TTC549 (cell line): ENCODE data around the gene GDPD2.
"Not testable (repeated sequence)": the region's sequence is repeated elsewhere in the genome, so short reads cannot be mapped to it uniquely, and the experiment has no call there.

Source experiments
- FAIRE-seq: peaks from 2 replicates; lab custom pipeline; 2012; peaks lifted over from hg19 to GRCh38; lab: Jason Lieb, UNC

Gene GDPD2, protein sequence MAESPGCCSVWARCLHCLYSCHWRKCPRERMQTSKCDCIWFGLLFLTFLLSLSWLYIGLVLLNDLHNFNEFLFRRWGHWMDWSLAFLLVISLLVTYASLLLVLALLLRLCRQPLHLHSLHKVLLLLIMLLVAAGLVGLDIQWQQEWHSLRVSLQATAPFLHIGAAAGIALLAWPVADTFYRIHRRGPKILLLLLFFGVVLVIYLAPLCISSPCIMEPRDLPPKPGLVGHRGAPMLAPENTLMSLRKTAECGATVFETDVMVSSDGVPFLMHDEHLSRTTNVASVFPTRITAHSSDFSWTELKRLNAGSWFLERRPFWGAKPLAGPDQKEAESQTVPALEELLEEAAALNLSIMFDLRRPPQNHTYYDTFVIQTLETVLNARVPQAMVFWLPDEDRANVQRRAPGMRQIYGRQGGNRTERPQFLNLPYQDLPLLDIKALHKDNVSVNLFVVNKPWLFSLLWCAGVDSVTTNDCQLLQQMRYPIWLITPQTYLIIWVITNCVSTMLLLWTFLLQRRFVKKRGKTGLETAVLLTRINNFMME

DNA sequence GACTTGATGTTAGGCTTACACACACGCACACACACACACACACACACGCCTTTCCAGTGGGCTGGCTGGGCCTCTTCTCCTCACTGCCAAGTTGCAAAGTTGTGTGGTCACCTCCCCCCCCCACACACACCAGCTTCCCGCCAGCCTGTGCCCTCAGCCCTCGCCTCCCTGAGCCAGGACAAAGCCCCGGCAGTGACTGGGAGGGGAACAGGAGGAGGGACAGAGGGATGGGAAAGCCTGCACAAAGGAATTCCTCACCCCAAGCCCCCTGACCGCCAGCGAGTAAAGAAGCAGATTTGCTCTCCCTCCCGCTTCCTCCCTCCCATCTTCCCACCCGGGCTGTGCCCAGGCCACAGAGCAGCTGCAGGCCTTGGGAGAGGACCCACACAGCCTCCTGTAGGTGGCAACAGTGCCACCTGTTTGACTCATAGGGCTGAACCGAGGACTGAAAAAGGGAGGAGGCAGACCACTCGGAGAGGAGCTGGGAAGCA lies at the start of gene GDPD2:
TSS of gene GDPD2 (plus strand) at position 464 of the 491 bp plus-strand sequence. CDS start 1,671 bp downstream, outside the sequence.
- FAIRE-seq = no peak

DNA sequence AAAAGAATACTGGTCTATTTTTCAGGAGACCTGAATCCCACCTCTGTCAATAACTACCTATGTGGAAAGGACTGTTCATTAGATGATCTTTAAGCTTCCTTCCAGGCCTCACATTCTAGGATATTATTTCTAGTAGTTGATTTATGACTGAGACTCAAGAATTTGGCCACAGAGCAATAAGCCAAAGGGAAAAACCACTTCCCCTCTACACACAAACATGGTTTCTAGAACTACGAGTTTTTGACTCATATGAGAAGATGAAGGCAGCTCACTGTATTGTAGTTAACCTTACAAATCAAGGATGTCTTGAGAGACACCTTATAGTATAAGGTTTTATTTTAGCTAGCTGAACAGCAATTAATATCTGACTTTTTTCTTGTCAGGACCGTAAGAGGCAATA lies 36.9 kb upstream of the GDPD2 start:
- no peak for FAIRE-seq

DNA sequence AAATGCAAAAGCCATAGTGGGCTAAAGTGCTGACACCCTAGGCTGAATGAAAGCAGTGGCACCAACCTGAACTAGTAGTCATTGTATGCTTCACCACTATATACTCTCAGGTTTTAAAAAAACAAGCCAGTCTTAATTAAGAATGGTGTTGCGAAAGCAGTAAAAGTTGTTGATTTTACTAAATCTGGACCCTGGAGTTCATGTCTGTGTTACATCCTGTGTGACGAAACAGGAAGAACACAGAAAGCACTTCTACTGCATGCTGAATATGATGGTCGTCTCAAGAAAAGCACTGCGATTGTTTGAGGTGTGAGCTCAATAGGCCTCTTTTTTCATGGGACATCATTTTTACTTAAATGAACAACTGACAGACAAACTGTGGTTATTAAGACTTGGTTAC lies 24.2 kb upstream of the GDPD2 start:
- FAIRE-seq = no peak

- FAIRE-seq = not testable (repeated sequence)
Measured at GRCh38 chrX:70400181-70400580, 22.9 kb upstream of the GDPD2 start.

GRCh38 chrX:70402721-70403120 lies 20.4 kb upstream of the GDPD2 start:
- FAIRE-seq = no peak

- no peak for FAIRE-seq
Measured at GRCh38 chrX:70405003-70405402, 18.1 kb upstream of the GDPD2 start.

DNA sequence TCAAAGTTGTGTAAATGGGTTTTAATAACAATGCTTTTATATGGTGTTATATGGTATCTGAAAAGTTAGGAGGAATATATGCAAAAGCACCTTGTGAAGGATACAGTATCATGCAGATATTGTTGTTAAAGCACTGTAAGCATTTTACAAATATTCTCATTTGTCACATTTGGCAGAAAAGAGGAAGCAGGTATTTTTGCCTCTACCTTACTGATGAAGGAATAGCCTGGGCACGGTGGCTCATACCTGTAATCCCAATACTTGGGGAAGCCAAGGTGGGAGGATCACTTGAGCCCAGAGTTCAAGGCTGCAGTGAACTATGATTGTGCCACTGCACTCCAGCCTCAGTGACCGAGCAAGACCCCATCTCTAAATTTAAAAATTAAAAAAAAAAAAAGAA lies 12.2 kb upstream of the GDPD2 start:
- no peak for FAIRE-seq

- FAIRE-seq = no peak
Measured at GRCh38 chrX:70411475-70411874, 11.6 kb upstream of the GDPD2 start.

DNA sequence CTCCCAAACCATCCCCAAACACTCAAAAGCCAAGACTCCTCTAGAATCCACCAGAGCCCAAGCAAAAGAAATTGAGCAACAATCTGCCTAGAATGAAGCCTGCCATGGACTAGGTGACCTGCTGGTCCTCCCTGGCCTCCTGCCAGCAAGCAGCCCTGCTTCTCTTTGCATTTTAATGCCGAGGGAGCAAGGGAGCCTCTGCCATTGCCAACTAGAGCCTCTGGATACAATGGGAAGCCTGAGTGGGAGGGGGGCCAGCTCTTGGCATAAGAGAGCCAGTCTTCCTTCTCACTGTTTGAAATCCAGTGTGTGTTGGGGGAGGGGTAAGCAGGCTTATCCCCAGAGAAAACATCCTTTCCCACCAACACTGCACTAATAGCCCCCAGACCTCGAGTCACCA lies 1.5 kb upstream of the GDPD2 start:
- FAIRE-seq = no peak

DNA sequence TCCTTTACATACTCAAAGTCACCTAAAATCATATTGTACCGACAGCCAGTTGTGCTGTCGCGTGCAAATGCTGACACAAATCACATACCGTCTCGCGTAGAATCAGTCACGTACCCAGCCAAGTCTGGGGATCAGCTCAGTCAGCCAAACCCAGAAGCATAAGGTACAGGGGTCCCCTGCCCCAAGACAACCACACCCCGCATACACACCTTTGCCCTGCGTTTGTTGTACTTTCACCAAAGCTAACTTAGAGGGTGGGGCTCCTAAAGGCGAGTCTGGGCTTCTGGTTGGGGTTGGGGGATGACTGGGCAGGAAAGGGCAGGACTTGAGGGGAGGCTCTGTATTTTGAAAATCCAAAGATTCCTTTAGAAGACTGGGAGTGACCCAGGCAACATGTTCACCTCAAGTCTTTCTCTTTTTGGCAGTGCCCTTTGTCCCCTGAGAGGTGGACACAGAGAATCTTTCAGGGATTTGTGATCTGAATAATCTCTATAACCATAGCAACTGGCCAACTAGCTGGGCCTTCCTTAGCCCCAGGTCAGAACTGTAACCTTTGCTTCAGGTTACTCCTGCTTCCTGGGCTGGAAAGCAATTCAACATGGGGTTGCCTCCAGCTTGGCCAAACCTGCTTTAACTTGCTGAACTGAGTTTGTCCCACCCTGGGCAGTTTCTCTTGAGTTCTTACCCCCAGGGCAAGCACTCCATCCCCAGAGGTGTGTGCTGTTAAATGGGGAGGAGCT lies 992 bp downstream of the GDPD2 start:
- no peak for FAIRE-seq

- no peak for FAIRE-seq
Measured at GRCh38 chrX:70424801-70425200, 1.7 kb downstream of the GDPD2 start.

- FAIRE-seq = no peak
Measured at GRCh38 chrX:70426286-70427278, 3.5 kb downstream of the GDPD2 start.

- no peak for FAIRE-seq
Measured at GRCh38 chrX:70427365-70427764, 4.3 kb downstream of the GDPD2 start.

DNA sequence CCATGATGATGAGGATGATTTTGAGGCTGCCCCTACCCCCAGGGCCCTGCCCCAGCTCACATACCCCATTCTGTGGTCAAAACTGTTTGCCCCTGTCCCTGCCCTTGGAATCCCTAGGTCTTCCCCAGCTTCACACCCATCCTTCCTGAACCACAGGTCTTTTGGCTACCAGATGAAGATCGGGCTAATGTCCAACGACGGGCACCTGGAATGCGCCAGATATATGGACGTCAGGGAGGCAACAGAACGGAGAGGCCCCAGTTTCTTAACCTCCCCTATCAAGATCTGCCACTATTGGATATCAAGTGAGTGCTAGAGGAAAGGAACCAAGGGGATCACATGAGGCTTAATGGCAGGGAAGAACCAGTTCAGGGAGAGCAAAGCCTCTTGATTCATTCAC lies 6.6 kb downstream of the GDPD2 start:
- no peak for FAIRE-seq

- FAIRE-seq = no peak
Measured at GRCh38 chrX:70432936-70433847, 10.1 kb downstream of the GDPD2 start.

- FAIRE-seq = no peak
Measured at GRCh38 chrX:70433848-70434351, 10.8 kb downstream of the GDPD2 start.

- FAIRE-seq = no peak
Measured at GRCh38 chrX:70434352-70434866, 11.3 kb downstream of the GDPD2 start.

- no peak for FAIRE-seq
Measured at GRCh38 chrX:70434914-70435586, 11.9 kb downstream of the GDPD2 start.

- no peak for FAIRE-seq
Measured at GRCh38 chrX:70436343-70436742, 13.2 kb downstream of the GDPD2 start.

GRCh38 chrX:70437011-70437410 lies 13.9 kb downstream of the GDPD2 start:
- no peak for FAIRE-seq
